Measurements from ENCODE around the gene CLASP1.
A peak's percentile ranks its signal among the peaks of the same experiment; 100 is the strongest.

Gene CLASP1

GRCh38 chr2:121527009-121527682, 122.1 kb downstream of the CLASP1 start:
- Histone ChIP-seq H3K23ac (ENCODE audit: low read length) (no peak overlapping the region), H3K4me2 (ENCODE audit: low read length) (no peak overlapping the region), H4K5ac (ENCODE audit: low read length) (no peak overlapping the region), H2BK120ac (ENCODE audit: low read depth, low read length) (no peak overlapping the region), H3K18ac (ENCODE audit: low read length) (no peak overlapping the region), H2BK15ac (replicated peaks; ENCODE audit: low read depth) (no peak overlapping the region), H3K4me3 (ENCODE audit: low read length) (no peak overlapping the region), H2AK5ac (ENCODE audit: low read length) (no peak overlapping the region), H3K9ac (ENCODE audit: low read length) (no peak overlapping the region), H3K4me1 (ENCODE audit: control insufficient read depth, low read depth, low read length) (peaks cover 2% of the 10 kb centered on the region), H3K4ac (ENCODE audit: low read depth, low read length) (no peak overlapping the region), H3K36me3 (ENCODE audit: control insufficient read depth, insufficient read depth, low read length) (no peaks in the 10 kb centered on the region), H2BK5ac (ENCODE audit: low read length) (no peak overlapping the region), H4K8ac (ENCODE audit: low read depth, low read length) (no peak overlapping the region), H3K56ac (ENCODE audit: low read length) (no peak overlapping the region), H3K27me3 (ENCODE audit: insufficient read depth, low read length, poor library complexity) (no peaks in the 10 kb centered on the region), H3K79me2 (ENCODE audit: control insufficient read depth, insufficient read depth, low read length) (peaks cover 6% of the 10 kb centered on the region), H3K79me1 (ENCODE audit: low read length) (peaks cover 12% of the 10 kb centered on the region), H3K27ac (ENCODE audit: low read depth, low read length) (no peak overlapping the region)
- no peak for DNase-seq
- WGBS (ENCODE audit: extremely low coverage, insufficient coverage, low lambda C conversion rate), result no CpG with 5 or more reads among the region's 3 CpGs

- no peak overlapping the region for H4K5ac ChIP-seq (ENCODE audit: low read length)
- no peak overlapping the region for H4K8ac ChIP-seq (ENCODE audit: low read depth, low read length)
- no peak overlapping the region for H3K27ac ChIP-seq (ENCODE audit: low read depth, low read length)
- H2BK5ac ChIP-seq (ENCODE audit: low read length), result no peak overlapping the region
- H3K4me3 ChIP-seq (ENCODE audit: low read length), result no peak overlapping the region
- no peak overlapping the region for H2AK5ac ChIP-seq (ENCODE audit: low read length)
- no peaks in the 10 kb centered on the region for H3K36me3 ChIP-seq (ENCODE audit: control insufficient read depth, insufficient read depth, low read length)
- no peak overlapping the region for H3K56ac ChIP-seq (ENCODE audit: low read length)
- no peak overlapping the region for H3K9ac ChIP-seq (ENCODE audit: low read length)
- H3K27me3 ChIP-seq (ENCODE audit: insufficient read depth, low read length, poor library complexity), result no peaks in the 10 kb centered on the region
- peaks cover 2% of the 10 kb centered on the region for H3K4me1 ChIP-seq (ENCODE audit: control insufficient read depth, low read depth, low read length)
- no peak overlapping the region for H3K4me2 ChIP-seq (ENCODE audit: low read length)
- H3K79me2 ChIP-seq (ENCODE audit: control insufficient read depth, insufficient read depth, low read length), result peaks cover 6% of the 10 kb centered on the region
- peaks cover 12% of the 10 kb centered on the region for H3K79me1 ChIP-seq (ENCODE audit: low read length)
- H3K4ac ChIP-seq (ENCODE audit: low read depth, low read length), result no peak overlapping the region
- no peak overlapping the region for H3K18ac ChIP-seq (ENCODE audit: low read length)
- no peak overlapping the region for H2BK120ac ChIP-seq (ENCODE audit: low read depth, low read length)
- H3K23ac ChIP-seq (ENCODE audit: low read length), result no peak overlapping the region
- H2BK15ac ChIP-seq (replicated peaks; ENCODE audit: low read depth), result no peak overlapping the region
- no CpG with 5 or more reads among the region's 9 CpGs for WGBS (ENCODE audit: extremely low coverage, insufficient coverage, low lambda C conversion rate)
- peak; percentile 73 for DNase-seq
These were observed 124.4 kb downstream of the CLASP1 start for GRCh38 chr2:121524685-121525425.

- H3K23ac ChIP-seq (ENCODE audit: low read length), result no peak overlapping the region
- H3K36me3 ChIP-seq (ENCODE audit: control insufficient read depth, insufficient read depth, low read length), result no peaks in the 10 kb centered on the region
- H3K4ac ChIP-seq (ENCODE audit: low read depth, low read length), result no peak overlapping the region
- H3K4me3 ChIP-seq (ENCODE audit: low read length), result no peak overlapping the region
- no peak overlapping the region for H4K5ac ChIP-seq (ENCODE audit: low read length)
- H3K18ac ChIP-seq (ENCODE audit: low read length), result no peak overlapping the region
- H4K8ac ChIP-seq (ENCODE audit: low read depth, low read length), result no peak overlapping the region
- no peak overlapping the region for H2AK5ac ChIP-seq (ENCODE audit: low read length)
- no peak overlapping the region for H3K56ac ChIP-seq (ENCODE audit: low read length)
- no peak overlapping the region for H2BK5ac ChIP-seq (ENCODE audit: low read length)
- H3K9ac ChIP-seq (ENCODE audit: low read length), result no peak overlapping the region
- no peak overlapping the region for H3K4me2 ChIP-seq (ENCODE audit: low read length)
- DNase-seq, result no peak
- no peak overlapping the region for H2BK15ac ChIP-seq (replicated peaks; ENCODE audit: low read depth)
- no peak overlapping the region for H2BK120ac ChIP-seq (ENCODE audit: low read depth, low read length)
- peaks cover 3% of the 10 kb centered on the region for H3K79me1 ChIP-seq (ENCODE audit: low read length)
- H3K79me2 ChIP-seq (ENCODE audit: control insufficient read depth, insufficient read depth, low read length), result no peaks in the 10 kb centered on the region
- H3K4me1 ChIP-seq (ENCODE audit: control insufficient read depth, low read depth, low read length), result peaks cover 2% of the 10 kb centered on the region
- no CpG with 5 or more reads among the region's 10 CpGs for WGBS (ENCODE audit: extremely low coverage, insufficient coverage, low lambda C conversion rate)
- no peak overlapping the region for H3K27ac ChIP-seq (ENCODE audit: low read depth, low read length)
- no peaks in the 10 kb centered on the region for H3K27me3 ChIP-seq (ENCODE audit: insufficient read depth, low read length, poor library complexity)
These were observed 127.9 kb downstream of the CLASP1 start for GRCh38 chr2:121521359-121521758.

GRCh38 chr2:121520641-121520994, 128.6 kb downstream of the CLASP1 start:
- Histone ChIP-seq H3K79me1 (ENCODE audit: low read length) (peaks cover 5% of the 10 kb centered on the region), H3K4me2 (ENCODE audit: low read length) (no peak overlapping the region), H3K18ac (ENCODE audit: low read length) (no peak overlapping the region), H2BK5ac (ENCODE audit: low read length) (no peak overlapping the region), H2AK5ac (ENCODE audit: low read length) (no peak overlapping the region), H3K36me3 (ENCODE audit: control insufficient read depth, insufficient read depth, low read length) (no peaks in the 10 kb centered on the region), H3K56ac (ENCODE audit: low read length) (no peak overlapping the region), H4K5ac (ENCODE audit: low read length) (no peak overlapping the region), H3K4me1 (ENCODE audit: control insufficient read depth, low read depth, low read length) (peaks cover 2% of the 10 kb centered on the region), H3K4me3 (ENCODE audit: low read length) (no peak overlapping the region), H3K4ac (ENCODE audit: low read depth, low read length) (no peak overlapping the region), H3K27ac (ENCODE audit: low read depth, low read length) (no peak overlapping the region), H3K79me2 (ENCODE audit: control insufficient read depth, insufficient read depth, low read length) (no peaks in the 10 kb centered on the region), H4K8ac (ENCODE audit: low read depth, low read length) (no peak overlapping the region), H2BK15ac (replicated peaks; ENCODE audit: low read depth) (no peak overlapping the region), H2BK120ac (ENCODE audit: low read depth, low read length) (no peak overlapping the region), H3K9ac (ENCODE audit: low read length) (no peak overlapping the region), H3K27me3 (ENCODE audit: insufficient read depth, low read length, poor library complexity) (no peaks in the 10 kb centered on the region), H3K23ac (ENCODE audit: low read length) (no peak overlapping the region)
- no CpG with 5 or more reads among the region's 3 CpGs for WGBS (ENCODE audit: extremely low coverage, insufficient coverage, low lambda C conversion rate)
- DNase-seq, result no peak

- H2AK5ac ChIP-seq (ENCODE audit: low read length), result no peak overlapping the region
- H4K5ac ChIP-seq (ENCODE audit: low read length), result no peak overlapping the region
- peaks cover 5% of the 10 kb centered on the region for H3K79me1 ChIP-seq (ENCODE audit: low read length)
- no peak overlapping the region for H3K4me3 ChIP-seq (ENCODE audit: low read length)
- H3K36me3 ChIP-seq (ENCODE audit: control insufficient read depth, insufficient read depth, low read length), result no peaks in the 10 kb centered on the region
- H4K8ac ChIP-seq (ENCODE audit: low read depth, low read length), result no peak overlapping the region
- H3K18ac ChIP-seq (ENCODE audit: low read length), result no peak overlapping the region
- H3K9ac ChIP-seq (ENCODE audit: low read length), result no peak overlapping the region
- no peak overlapping the region for H2BK15ac ChIP-seq (replicated peaks; ENCODE audit: low read depth)
- H3K27me3 ChIP-seq (ENCODE audit: insufficient read depth, low read length, poor library complexity), result no peaks in the 10 kb centered on the region
- no peak overlapping the region for H2BK120ac ChIP-seq (ENCODE audit: low read depth, low read length)
- no peak overlapping the region for H3K4ac ChIP-seq (ENCODE audit: low read depth, low read length)
- H3K4me1 ChIP-seq (ENCODE audit: control insufficient read depth, low read depth, low read length), result peaks cover under 1% of the 10 kb centered on the region
- no peaks in the 10 kb centered on the region for H3K79me2 ChIP-seq (ENCODE audit: control insufficient read depth, insufficient read depth, low read length)
- no peak overlapping the region for H3K56ac ChIP-seq (ENCODE audit: low read length)
- DNase-seq, result no peak
- H2BK5ac ChIP-seq (ENCODE audit: low read length), result no peak overlapping the region
- no peak overlapping the region for H3K4me2 ChIP-seq (ENCODE audit: low read length)
- H3K27ac ChIP-seq (ENCODE audit: low read depth, low read length), result no peak overlapping the region
- WGBS (ENCODE audit: extremely low coverage, insufficient coverage, low lambda C conversion rate), result no CpG with 5 or more reads among the region's 6 CpGs
- no peak overlapping the region for H3K23ac ChIP-seq (ENCODE audit: low read length)
These were observed 129.3 kb downstream of the CLASP1 start for GRCh38 chr2:121519732-121520640.

Measured in mesendoderm (in vitro differentiated cells).